HCT116 (cell line): ENCODE results near the gene PIK3R2.

ENCODE experiments used
- CBX3 ChIP-seq: IDR thresholded peaks from 2 replicates; pipeline ENCODE4 v1.6.1; 2012; ENCODE audit warnings: low read depth
- CEBPB ChIP-seq: IDR thresholded peaks from 2 replicates; pipeline ENCODE4 v1.6.1; 2012; ENCODE audit warnings: low read depth
- CTCF ChIP-seq, 3 experiments: fragments of 200-600 bp in 1 of 3; sonication (generic) in 1 of 3; IDR thresholded peaks in 2 of 3; conservative IDR thresholded peaks in 1 of 3; 2 replicates each; pipeline ENCODE4 v1.5.1; 2012 to 2017; ENCODE audit warnings: low read depth in 2 of 3, low read length in 2 of 3, antibody characterized with exemption in 1 of 3, borderline replicate concordance in 1 of 3, control low read depth in 1 of 3, mild to moderate bottlenecking in 1 of 3, mixed read lengths in 1 of 3, mixed run types in 1 of 3, moderate library complexity in 1 of 3; ENCODE audit not compliant: insufficient read depth in 1 of 3
- EGR1 ChIP-seq: IDR thresholded peaks from 2 replicates; pipeline ENCODE4 v1.6.1; 2012; ENCODE audit warnings: low read depth
- EZH2 ChIP-seq: fragments of 200-600 bp; sonication (generic); IDR thresholded peaks from 2 replicates; pipeline ENCODE4 v1.6.1; 2017; ENCODE audit warnings: antibody characterized with exemption, mixed run types
- EZH2phosphoT487 ChIP-seq: fragments of 200-600 bp; IDR thresholded peaks from 2 replicates; pipeline ENCODE4 v1.6.1; 2018; ENCODE audit warnings: antibody characterized with exemption, borderline replicate concordance
- MAX ChIP-seq: IDR thresholded peaks from 2 replicates; pipeline ENCODE4 v1.6.1; 2012
- POLR2A ChIP-seq: IDR thresholded peaks from 2 replicates; pipeline ENCODE4 v1.7.0; 2011; ENCODE audit warnings: borderline replicate concordance; ENCODE audit not compliant: insufficient read depth, insufficient read length; ENCODE audit errors: extremely low read depth
- POLR2AphosphoS5 ChIP-seq: IDR thresholded peaks from 2 replicates; pipeline ENCODE4 v1.6.1; 2011; ENCODE audit warnings: mild to moderate bottlenecking, low read depth, low read length, moderate library complexity
- RAD21 ChIP-seq: IDR thresholded peaks from 2 replicates; pipeline ENCODE4 v1.6.1; 2012; ENCODE audit warnings: low read depth, mild to moderate bottlenecking
- REST ChIP-seq: IDR thresholded peaks from 2 replicates; pipeline ENCODE4 v1.6.1; 2012; ENCODE audit warnings: low read depth
- SP1 ChIP-seq: IDR thresholded peaks from 2 replicates; pipeline ENCODE4 v1.6.1; 2012; ENCODE audit warnings: low read depth
- SRF ChIP-seq: IDR thresholded peaks from 2 replicates; pipeline ENCODE4 v1.6.1; 2012; ENCODE audit warnings: low read depth
- YY1 ChIP-seq: IDR thresholded peaks from 2 replicates; pipeline ENCODE4 v1.6.1; 2011; ENCODE audit warnings: low read length, low read depth, moderate library complexity, mild to moderate bottlenecking; ENCODE audit not compliant: insufficient replicate concordance; ENCODE audit errors: extremely low read depth

GRCh38 chr19:18118420-18119012 lies 34.4 kb upstream of the PIK3R2 start:
- no peak for TF ChIP-seq RAD21
- TF ChIP-seq REST = no peak
- no peak for TF ChIP-seq CTCF (IDR thresholded peaks at IDR 0.05 in 2 of 3, conservative IDR thresholded peaks at IDR 0.05 in 1 of 3; ENCODE audit: borderline replicate concordance in 1 of 3, insufficient read depth in 1 of 3, low read depth in 2 of 3, low read length in 2 of 3)
- no peak for TF ChIP-seq POLR2A
- TF ChIP-seq POLR2AphosphoS5 = no peak
- TF ChIP-seq SP1 = no peak
- TF ChIP-seq MAX = no peak
- no peak for TF ChIP-seq CEBPB
- TF ChIP-seq EZH2phosphoT487 = no peak
- TF ChIP-seq CBX3 = no peak
- no peak for TF ChIP-seq EZH2
- TF ChIP-seq YY1 = no peak
- TF ChIP-seq SRF = no peak
- TF ChIP-seq EGR1 = no peak
